ENCODE data around the gene ACSS2.

ACSS2 gene

DNA sequence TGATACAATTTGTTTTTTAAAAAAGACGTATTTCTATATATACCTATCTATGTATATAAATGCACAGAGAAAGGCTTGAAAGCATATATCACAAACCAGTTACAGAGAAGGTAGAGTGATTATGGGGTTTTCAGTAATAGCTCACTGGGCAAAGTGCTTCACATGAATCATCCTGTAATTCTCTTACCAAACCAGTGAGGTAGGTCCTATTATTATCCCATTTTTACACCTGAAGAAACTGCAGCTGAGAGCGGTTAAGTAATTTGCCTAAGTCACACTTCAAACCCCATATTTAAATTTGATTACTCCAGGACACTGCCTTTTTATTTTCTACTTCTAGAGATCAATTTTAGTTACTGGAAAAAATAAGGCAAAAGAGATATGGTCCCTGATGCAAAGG is 74.8 kb downstream of the ACSS2 start:
- DNase-seq: no peak

GRCh38 chr20:34951652-34952051 is 75.2 kb downstream of the ACSS2 start:
- DNase-seq: no peak

DNA sequence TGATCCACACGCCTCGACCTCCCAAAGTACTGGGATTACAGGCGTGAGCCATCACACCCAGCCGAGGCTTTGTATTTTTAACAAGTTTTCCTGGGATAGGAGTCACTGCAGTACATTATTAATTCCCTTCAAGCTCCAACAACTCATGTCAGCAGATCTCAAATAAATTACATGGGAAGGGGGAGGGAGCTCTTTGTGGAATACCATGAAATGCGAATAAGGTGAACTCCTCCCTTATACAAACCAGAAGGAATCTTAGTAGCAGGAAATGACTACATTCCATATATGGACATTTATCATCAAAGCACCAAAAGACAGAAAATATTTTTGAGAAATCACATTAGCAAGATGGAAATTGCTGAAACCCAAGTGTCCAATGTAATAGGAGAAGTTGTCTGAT is 76.3 kb downstream of the ACSS2 start:
- DNase-seq: no peak

DNA sequence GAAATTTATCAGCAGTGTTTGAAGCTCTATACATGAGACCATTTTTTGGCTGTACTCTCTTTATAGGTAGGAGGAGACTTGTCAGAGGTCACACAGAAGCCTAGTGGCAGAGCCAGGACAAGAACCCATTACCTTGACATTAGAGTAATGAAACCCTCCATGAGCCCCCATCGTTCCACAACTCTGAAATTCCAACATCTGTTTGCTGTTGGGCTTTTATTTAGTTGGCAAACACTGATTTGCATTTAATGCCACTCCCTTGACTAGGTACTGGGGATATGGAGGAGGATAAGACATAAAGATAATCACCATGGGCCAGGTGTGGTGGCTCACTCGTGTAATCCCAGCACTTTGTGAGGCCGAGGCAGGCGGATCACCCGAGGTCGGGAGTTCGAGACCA is 77.5 kb downstream of the ACSS2 start:
- no peak for DNase-seq

- DNase-seq: no peak
Measured at GRCh38 chr20:34954904-34955230, 78.5 kb downstream of the ACSS2 start.

- DNase-seq: peak; percentile 92
Measured at GRCh38 chr20:34955231-34956040, 79.0 kb downstream of the ACSS2 start, which contains the start of the genes GSS and MYH7B. Gene GSS (minus strand): TSS chr20:34955806. CDS start chr20:34951852, 3,954 bp downstream. Gene MYH7B (plus strand): TSS chr20:34955868. CDS start chr20:34978006, 22,138 bp downstream.

GRCh38 chr20:34956041-34956458 is 79.6 kb downstream of the ACSS2 start:
- no peak for DNase-seq

DNA sequence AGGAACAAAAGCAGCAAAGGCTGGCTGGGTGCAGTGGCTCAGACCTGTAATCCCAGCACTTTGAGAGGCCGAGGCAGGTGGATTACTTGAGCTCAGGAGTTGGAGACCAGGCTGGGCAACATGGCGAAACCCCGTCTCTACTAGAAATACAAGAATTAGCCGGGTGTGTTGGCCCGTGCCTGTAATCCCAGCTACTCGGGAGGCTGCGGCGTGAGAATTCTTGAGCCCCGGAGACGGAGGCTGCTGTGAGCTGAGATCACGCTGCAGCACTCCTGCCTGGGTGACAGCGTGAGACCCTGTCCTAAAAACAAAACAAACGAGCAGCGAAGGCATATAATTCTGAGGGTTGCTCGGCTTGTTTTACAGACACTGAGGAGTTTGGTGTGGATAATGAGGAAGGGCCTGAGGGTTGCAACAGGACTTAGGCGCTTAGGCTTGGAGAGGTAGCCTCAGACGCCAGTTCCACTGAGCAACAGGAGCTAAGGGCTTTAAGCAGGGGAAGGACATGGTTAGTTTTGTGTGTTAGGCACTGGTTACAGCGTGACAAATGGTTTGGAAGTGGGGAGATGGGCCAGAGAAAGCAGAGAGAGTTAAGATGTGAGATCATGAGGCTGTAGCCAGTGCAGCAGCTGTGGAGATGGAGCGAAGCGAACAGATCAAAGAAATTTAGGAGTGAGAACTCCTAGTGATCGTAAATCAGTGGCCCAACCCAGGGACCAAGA is 80.5 kb downstream of the ACSS2 start:
- no peak for DNase-seq

DNA sequence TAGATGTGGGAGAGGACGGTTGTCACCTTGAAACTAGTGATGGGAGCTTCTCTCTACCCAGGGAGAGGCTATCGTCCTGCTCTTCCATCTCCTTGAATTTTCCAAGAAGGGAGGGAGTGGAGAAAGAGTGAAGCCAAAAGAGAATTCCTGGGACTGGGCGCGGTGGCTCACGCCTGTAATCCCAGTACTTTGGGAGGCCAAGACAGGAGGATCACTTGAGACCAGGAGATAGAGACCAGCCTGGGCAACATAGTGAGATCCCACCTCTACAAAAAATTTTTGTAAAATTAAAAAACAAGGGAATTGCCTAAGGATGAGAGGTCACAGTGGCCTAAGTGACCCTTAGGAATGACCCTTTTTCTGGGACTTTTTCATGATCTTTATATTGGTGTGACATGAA is 88.1 kb downstream of the ACSS2 start:
- no peak for DNase-seq

- DNase-seq: no peak
Measured at GRCh38 chr20:34965051-34965450, 88.6 kb downstream of the ACSS2 start.

GRCh38 chr20:34967421-34967820 is 91.0 kb downstream of the ACSS2 start:
- no peak for DNase-seq

GRCh38 chr20:34968042-34968775 is 91.8 kb downstream of the ACSS2 start:
- DNase-seq: no peak

DNA sequence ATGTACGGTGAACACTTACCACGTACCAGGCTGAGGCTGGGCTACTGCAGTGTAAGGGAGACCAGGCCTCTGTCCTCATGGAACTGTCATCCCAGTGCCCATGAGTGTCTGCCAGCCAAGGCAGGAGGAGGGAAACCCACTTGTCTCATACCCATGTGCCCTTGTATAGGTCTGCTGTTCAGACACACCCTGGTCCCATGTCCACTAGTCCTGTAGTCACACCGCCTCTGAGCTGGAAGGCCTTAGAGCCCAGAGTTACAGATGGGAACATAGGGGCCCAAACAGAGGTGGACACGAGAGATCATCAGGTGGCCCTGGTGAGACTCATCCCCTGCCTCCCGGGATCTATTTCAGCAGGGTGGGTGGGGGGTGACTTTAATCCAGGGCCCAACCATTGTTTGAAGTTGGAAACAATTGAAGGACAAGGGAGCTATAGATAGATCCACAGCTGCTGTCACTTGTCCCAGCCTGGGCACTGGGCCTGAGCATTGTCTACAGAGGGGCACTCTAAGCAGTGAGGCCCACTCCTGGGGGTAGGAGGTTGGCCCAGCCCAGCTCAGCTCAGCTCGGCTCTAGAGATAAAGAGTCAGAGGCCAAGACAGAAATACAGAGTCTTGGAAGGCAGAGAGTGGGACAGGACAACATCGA is 93.9 kb downstream of the ACSS2 start:
- DNase-seq: no peak

DNA sequence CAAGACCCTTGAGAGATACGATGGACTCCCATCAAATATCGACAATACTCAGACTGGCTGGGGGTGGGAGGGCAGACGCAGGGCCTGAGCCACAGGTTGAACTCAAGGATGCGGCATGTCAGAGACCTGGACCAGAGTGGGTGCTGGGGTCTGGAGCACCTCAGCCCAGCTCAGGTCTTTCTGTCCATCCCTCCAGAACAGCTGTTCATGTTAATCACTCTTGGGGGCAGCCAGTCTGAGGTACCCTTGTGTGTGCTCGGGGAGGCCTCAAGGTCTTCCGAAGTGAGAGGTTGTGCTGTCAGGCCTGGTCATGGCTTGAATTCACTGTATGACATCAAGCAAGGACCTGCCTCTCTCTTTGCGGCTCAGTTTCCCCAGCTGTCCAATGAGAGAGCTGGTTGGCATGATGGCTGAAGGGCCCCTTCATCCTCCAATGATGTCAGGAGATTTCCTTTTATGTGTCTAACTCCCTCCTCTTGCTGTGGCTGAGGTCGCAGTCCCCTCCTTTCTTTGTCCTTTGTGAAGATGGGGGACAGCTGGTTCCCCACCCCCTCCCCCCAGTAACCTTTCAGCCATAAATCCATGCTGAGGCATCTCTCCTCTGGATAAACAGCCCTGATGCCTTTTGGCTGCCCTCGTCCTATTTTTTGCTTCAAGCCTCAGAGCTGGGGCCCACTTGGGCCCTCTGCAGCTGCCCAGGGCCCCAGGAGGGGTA is 94.6 kb downstream of the ACSS2 start:
- DNase-seq: no peak

- no peak for DNase-seq
Measured at GRCh38 chr20:34971561-34972235, 95.3 kb downstream of the ACSS2 start.

DNA sequence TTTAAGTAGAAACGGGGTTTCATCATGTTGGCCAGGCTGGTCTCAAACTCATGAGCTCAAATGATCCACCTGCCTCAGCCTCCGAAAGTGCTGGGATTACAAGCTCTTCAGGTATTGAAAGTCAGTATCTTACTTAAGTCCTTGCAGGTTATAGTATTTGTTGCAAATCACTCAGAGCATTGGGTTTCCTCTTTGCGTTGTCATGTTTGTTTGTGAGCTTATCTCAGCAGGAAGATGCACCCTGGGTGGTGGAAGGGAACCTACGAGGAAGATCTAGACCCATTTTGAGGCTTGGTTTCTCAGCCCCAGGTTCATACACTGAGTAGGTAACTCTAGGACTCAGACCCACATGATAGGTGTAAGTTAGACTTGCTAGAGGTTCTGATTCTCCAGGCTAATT is 97.8 kb downstream of the ACSS2 start:
- no peak for DNase-seq

- no peak for DNase-seq
Measured at GRCh38 chr20:34976286-34976685, 99.9 kb downstream of the ACSS2 start.

All from activated CD4-positive, alpha-beta T cell treated with anti-CD3 and anti-CD28 coated beads for 1 hour (primary cell).